HG02759 (cell line): ENCODE data around the gene ZNF839.
"Not testable (repeated sequence)": the region's sequence is repeated elsewhere in the genome, so short reads cannot be mapped to it uniquely, and the experiment has no call there.

Experiments
- ATAC-seq: cut with Tn5 transposase; IDR thresholded peaks from one replicate; pipeline ENCODE4 v1.9.1; 2021; ENCODE audit warnings: mild to moderate bottlenecking, moderate library complexity; ENCODE audit not compliant: unreplicated experiment

Gene ZNF839

DNA sequence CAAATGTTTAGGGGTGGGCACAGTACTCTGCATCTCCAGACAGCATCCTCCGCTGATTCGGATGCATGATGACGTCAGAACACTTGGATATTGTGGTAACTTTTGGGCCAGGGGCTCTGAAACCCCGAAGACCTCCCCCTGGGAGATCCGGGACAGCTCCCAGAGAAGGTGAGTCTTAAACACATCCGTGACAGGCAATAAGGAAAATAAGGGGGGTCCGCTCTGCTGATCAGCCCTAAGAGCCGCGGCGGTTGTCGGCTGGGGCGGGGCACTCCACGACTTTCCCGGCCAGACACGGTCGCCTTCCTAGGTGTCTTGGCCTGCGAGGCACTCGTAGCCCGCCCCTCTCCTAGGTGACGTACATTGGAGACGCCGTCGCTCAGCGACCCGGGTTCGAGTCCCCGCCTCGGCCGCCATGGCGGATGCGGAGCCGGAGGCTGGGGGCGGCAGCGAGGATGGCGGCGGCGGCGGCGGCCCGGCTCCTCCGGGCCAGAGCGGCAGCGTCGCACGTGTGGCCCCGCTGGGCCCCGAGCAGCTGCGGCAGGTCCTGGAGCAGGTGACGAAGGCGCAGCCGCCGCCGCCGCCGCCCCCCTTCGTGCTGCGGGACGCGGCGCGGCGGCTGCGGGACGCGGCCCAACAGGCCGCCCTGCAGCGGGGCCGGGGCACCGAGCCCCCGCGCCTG is at the start of gene ZNF839:
Gene ZNF839, plus strand, starts transcription at position 396 of the 682 bp plus-strand sequence. Its CDS starts 20 bp downstream, at position 416.
- ATAC-seq, result peak; percentile 64

DNA sequence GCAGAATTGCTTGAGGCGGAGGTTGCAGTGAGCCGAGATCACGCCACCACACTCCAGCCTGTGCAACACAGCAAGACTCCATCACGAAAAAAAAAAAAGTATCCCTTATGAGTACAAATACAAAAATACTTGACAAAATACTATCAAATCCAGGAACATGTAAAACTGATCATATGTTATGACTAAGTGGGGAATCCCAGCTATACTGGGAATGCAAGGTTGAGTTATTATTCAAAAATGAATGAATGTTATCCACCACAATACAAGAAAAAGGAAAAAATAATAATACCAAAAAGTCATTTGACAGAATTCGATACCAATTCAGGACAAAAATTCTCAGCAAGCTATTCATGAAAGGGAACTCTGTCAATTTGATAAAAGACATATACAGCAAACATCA is 47.2 kb upstream of the ZNF839 start:
- no peak for ATAC-seq

DNA sequence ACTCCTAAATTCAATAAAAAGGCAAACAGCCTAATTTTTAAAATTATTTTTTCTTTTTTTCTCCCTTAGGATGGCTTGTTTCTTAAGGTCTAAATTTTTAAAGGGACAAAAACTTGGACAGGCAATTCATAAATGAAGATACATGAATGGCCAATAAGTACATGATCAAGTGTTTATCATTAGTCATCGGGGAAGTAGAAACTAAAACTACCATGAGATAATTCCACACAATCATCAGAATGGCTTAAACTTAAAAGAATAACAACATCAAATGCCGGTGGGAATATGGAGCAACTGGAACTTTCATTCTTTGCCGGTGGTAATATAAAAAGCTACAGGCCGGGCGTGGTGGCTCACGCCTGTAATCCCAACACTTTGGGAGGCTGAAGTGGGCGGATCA is 43.7 kb upstream of the ZNF839 start:
- no peak for ATAC-seq

DNA sequence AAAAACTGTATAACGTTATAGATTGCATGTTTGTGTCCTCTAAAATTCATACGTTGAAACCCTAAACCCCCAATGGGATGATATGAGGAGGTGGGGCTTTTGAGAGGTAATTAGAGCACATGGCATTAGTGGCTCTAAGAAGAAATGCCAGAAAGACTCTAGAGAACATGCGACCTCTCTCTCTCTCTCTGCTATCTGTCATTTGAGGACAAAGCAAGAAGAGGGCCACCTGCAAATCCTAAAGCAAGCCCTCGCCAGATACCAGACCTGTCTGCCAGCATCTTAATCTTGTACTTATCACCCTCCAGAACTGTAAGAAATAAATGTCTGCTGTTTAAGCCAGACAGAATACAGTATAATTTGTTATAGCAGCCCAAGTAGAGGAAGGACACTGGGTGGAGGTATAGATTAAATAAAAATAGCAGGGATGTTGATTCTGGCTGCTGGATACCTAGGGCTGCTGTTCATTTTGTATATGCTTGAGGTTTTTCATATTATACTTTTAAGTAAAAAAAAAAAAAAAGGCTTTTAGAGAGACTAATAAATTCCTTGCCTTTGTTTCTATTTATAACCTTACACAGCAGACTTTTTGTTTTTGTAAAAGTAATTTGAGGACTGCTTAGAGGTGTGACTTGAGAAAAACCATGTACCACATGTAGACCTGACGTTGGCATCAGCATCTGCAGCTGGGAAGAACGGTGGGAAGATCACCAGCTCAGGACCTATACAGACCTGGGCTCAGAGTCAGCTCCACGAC is 41.5 kb upstream of the ZNF839 start:
- no peak for ATAC-seq

DNA sequence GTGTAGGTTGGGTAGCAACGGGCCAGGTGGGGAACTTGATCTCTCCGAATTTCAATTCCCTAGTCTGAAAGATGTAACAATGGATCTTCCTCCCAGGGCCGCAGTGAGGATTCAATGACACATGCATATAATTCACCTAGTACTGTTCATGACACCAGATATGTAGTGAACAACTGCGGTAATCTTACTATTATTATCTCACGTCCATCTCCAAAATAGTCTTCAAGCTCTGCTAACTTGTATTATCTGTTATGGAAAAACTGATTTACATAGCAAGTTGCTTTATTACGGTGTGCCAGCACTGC is 41.0 kb upstream of the ZNF839 start:
- ATAC-seq, result no peak

DNA sequence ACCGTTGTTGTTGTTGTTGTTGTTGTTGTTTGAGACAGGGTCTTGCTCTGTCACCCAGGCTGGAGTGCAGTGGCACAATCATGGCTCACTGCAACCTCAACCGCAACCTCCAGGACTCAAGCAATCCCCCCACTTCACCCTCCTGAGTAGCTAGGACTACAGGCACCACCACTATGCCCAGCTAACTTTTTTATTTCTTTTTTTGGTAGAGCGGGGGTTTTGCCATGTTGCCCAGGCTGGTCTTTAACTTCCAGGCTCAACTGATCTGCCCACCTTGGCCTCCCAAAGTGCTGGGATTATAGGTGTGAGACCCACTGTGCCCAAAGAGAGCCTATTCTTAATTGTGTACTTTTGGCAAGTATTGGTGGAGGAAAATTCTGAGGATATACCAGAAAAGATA is 40.3 kb upstream of the ZNF839 start:
- ATAC-seq, result no peak

DNA sequence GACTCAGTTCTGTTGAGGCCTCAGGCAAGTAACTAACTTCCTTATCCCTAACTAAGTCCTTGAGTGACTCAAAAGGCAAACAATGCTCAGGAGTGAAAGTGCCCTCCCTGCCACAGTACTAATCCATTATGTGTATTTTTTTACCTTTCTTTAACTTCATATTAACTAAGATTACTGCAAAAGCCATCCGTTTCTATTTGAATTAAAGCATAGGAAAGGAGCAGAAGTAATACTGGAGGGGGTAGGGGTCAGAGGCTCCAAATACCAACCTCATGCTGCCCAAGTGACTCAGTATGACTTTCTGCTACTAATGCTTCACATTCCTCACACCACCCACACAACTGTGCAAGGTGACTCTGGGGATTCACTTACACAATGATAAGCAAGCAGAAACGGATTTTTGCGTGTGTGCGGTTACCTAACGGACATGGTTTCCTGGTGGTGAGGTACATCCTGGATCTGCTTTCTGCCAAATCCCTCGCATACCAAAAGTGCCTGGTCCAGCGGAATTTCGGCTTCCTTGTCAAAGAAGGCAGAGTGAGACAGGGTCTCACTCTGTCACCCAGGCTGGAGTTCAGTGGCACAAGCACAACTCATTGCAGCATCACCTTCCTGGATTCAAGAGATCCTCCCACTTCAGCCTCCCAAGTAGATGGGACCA is 39.7 kb upstream of the ZNF839 start:
- ATAC-seq, result no peak

DNA sequence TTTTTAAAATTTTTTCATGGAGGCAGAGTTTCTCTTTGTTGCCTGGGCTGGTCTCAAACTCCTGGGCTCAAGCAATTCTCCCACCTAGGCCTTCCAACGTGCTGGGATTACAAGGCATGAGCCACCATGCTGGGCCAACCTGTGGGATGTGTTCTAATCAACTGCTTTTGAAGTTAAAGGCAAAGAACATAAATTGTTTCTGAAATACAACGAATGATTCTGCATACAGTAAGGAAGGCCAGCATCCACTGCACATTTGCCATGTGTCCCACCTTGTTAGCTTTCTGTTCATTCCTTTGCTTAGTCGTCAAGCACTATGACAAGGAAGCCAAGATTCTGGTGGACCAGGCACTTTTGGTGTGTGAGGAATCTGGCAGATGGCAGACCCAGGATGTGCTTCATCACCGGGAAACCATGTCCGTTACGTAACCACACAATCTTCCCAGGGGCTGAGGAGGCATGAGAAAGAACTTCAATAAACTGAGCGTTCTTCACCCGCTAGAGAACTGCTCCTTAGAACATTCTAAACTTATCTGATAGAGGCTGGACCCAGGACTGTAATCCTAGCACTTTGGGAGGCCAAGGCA is 39.1 kb upstream of the ZNF839 start:
- ATAC-seq, result no peak

DNA sequence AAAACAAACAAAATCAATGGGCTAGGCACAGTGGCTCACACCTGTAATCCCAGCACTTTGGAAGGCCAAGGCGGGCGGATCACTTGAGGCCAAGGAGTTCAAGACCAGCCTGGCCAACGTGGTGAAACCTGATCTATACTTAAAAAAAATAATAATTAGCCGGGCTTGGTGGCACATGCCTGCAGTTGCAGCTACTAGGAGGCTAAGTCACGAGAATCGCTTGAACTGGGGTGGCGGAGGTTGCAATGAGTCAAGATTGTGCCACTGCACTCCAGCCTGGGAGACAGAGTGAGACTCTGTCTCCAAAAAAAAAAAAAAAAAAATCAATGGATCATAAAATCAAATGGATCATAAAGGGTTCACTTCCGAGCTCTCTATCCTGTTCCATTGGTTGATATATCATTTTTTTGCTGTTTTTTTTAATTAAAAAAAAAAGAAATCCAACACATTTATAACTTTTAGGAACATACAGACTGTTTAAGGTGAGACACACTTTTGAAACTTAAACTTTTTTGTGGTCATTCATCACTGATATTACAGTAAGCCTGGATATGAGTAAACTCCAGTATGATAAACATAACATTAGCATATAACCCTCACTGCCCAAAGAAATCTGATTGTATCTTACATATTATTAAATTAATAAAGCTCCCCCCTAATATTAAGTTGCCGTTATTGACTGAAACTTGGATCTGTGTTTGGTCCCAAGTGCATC is 36.6 kb upstream of the ZNF839 start:
- ATAC-seq, result no peak

DNA sequence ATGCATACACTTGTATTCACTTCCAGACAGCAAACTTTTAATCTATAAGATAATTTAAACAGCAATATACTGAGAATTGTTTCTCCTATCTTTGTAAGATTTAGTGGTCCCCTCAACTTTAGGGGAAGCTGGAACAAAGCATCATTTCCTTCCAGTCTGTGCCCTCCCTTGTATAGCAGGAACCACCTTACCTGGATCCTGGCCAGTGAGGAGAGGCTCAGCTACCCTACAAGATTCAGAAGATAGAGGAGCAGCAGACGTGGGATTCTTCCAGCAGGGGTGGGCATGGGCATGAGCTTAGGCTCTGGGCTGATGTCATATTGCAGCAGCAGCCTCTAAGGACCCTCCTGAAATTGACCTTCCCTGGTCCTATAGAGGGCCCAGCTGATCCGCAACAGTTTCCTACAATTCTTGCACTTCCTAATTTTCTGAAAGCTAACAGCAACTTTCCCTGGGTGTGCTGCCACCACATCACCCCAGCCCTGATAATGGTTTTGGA is 35.9 kb upstream of the ZNF839 start:
- no peak for ATAC-seq

DNA sequence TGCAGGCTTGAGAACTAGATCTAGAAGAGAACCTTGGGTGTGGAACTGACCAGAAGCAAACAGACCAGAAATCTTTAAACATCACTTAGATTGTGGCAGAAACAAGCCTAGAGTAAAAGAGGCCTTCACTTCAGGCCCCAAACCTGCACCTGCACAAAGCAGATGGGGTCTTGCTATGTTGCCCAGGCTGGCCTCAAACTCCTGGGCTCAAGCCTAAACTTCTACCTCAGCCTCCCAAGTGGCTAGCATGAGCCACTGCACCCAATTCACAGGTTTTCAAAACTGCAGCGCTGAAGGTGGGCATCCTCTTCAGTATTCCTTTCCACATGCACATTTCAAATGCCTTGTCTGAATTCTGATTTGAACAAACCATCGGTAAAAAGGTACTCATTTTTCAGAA is 34.4 kb upstream of the ZNF839 start:
- ATAC-seq, result no peak

DNA sequence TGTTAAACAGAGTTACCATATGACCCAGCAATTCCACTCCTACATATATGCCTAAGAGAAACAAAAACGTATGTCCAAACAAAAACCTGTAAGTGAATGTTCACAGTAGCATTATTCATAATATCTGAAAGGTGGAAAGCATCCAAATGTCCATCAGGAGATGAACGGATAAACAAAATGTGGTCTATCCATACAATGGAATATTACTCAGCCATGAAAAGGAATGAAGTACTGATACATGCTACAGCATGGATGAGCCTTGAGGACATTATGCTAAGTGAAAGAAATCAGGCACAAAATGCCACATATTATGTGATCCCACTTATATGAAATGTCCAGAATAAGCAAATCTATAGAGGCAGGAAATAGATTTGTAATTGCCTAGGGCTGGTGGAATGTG is 31.4 kb upstream of the ZNF839 start:
- ATAC-seq, result no peak

DNA sequence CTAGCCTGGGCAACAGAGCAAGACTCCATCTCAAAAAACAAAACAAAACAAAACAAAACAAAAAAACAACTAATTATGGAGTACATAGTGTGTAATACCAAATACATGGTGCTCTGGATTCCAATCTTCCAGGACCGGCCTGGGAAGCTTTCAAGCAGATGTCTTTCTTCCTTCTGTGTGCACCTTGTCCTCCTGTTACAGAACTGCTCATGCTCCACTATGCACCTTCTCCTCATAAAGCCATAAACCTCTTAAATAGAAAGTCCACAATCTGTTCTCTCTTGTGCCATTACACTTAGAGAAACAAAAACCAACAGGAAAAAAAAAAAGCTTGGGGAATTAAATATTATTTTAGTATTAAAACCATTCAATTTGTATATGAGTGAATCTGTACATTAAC is 27.1 kb upstream of the ZNF839 start:
- ATAC-seq, result no peak

DNA sequence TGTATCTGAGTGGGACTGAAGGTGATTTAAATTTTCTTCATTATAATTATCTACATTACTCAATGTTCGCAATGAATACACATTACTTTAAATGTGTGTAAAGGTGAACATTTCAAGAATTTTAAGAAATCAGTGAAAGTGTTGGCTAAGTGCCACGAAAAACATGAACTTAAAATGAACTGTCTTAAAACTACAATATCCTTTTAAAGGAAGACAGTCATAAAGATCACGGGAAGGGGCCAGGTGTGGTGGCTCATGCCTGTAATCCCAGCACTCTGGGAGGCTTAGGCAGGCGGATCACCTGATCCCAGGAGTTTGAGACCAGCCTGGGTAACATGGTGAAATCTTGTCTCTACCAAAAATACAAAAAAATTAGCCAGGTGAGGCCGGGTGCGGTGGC is 25.8 kb upstream of the ZNF839 start:
- no peak for ATAC-seq

DNA sequence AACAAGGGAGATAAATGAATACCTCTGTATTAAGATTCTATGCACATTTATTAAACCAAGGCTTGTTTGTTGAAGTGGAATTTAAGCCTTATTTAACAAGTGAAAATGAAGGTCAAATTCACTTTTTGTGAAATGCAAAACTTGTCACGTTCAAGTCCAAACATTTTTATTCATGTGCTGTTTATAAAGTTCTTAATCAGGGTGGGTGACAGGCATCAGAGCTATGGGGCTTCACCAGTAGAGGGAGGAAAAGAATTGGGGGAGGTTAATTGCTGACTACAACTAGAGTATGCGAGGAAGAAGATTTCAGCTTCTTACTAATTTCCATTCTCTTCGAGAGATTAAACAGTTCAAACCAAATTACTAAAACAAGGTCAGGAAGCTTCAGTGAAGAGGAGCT is 24.3 kb upstream of the ZNF839 start:
- no peak for ATAC-seq

DNA sequence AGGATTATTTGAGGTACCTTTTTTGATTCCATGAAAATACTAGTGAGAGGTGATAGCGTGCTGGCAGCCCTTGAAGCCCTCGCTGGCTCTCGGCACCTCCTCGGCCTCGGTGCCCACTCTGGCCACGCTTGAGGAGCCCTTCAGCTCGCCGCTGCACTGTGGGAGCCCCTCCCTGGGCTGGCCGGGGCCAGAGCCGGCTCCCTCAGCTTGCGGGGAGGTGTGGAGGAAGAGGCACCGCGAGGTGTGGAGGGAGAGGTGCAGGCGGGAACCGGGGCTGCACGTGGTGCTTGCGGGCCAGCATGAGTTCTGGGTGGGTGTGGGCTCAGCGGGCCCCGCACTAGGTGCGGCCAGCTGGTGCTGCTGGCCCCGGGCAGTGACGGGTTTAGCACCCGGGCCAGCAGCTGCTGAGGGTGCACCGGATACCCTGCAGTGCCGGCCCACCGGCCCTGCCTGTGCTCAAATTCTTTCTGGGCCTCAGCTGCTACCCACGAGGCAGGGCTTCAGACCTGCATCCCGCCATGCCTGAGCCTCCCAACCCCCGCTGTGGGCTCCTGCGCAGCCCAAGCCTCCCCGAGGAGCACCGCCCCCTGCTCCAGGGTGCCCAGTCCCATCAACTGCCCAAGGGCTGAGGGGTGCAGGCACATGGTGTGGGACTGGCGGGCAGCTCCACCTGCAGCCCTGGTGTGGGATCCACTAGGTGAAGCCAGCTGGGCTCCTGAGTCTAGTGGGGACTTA is 21.9 kb upstream of the ZNF839 start:
- no peak for ATAC-seq

DNA sequence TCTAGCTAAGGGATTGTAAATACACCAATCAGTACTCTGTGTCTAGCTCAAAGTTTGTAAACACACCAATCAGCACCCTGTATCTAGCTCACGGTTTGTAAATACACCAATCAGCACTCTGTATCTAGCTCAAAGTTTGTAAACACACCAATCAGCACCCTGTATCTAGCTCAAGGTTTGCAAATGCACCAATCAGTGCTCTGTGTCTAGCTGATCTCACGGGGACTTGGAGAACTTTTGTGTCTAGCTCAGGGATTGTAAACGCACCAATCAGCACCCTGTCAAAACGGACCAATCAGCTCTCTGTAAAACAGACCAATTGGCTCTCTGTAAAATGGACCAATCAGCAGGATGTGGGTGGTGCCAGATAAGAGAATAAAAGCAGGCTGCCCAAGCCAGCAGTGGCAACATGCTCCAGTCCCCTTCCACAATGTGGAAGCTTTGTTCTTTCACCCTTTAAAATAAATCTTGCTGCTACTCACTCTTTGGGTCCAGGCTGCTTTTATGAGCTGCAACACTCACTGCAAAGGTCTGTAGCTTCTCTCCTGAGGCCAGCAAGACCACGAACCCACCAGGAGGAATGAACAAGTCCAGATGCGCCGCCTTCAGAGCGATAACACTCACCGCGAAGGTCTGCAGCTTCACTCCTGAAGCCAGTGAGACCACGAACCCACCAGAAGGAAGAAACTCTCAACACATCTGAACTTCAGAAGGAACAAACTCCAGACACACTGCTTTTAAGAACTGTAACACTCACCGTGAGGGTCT is 21.1 kb upstream of the ZNF839 start:
- ATAC-seq, result not testable (repeated sequence)

DNA sequence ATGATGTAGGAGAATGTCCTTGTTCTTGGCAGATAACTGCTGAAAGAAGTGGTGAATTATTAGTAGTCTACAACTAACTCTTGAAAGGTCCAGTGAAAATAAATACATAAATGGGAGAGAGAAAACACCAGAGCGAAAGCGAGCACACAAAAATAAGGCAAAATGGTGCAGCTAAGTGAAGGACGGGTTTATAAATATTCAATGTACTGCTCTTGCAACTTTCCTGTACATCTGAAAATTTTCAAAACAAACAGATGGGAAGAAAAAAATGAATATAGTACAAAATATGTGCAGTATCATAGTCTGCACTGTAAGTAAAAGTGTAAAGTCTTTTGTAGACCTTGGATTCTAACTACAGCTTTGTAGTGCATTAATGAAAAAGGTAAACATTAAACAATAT is 15.9 kb upstream of the ZNF839 start:
- ATAC-seq, result no peak

DNA sequence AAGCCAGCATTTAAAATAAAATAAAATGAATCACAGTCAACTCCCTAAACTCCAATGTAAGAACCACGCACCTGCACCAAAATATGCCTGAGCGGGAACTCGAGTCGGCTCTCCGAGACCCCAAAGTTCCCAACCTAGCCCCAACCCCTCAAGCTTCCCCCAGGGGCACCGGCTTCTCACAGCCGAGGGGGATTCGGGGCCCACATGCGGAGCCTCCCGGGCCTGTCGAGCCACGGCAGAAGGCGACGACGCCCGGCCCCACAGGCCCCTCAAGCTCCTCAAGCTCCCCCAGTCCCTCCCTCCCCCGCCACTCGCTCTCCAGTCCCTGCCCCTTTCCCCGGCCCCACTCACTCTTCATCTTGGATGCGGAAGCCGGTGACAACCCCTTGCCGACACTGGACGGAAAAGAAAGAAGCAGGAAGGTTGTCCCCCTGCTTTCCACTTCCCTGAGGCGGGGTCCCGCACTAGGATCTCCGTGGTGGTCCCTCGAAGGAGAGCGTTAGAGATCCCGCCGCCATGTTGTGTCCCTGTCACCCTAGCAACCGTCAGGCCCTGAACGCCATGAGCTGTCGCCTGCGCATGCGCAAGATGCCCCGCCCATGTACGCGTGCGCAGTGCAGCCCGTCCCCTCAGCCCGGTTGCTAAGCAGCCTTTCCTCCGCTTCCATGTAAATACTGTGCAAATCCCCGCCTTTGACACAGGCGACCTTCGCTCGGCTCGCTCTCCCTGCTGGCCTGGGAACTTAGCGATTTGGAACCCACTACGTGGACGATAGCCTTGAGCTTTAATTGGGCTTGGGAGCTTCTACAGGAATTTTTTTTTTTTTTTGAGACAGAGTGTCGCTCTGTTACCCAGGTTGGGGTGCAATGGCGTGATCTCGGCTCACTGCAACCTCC is 14.7 kb upstream of the ZNF839 start, which contains the start of gene MOK:
Gene MOK, minus strand, starts transcription at position 554 of the 896 bp plus-strand sequence. Its CDS starts 196 bp downstream, at position 358.
- peak; percentile 95 for ATAC-seq
